DMS53 treated with DMSO at 0.1 percent for 48 hours (cell line): ENCODE data around the gene UBE2H.
A peak's percentile ranks its signal among the peaks of the same experiment; 100 is the strongest.
"Not testable (repeated sequence)": the region's sequence is repeated elsewhere in the genome, so short reads cannot be mapped to it uniquely, and the experiment has no call there.

Experiments used
- DNase-seq: peaks from one replicate; lab custom pipeline; 2025; ENCODE audit not compliant: unreplicated experiment; lab: John Stamatoyannopoulos, UW

Gene UBE2H

DNA sequence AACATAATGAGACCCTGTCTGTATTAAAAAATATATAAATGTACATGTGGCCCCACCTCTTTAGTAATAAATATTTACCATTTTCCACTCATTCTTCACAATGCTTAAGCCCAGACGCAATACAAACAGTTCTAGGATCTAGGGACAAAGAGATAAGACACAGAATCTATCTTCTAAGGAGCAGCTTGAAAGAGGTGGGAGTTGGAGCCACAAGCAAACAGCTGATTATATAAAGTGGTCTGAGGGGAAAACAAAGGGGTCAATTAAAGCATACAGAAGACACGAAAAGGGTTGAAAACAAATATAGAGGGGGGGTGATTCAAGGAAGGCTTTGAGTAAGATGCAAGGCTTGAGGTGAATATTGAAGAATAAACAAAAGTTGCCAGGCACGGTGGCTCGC lies 43.1 kb downstream of the UBE2H start:
- no peak for DNase-seq

DNA sequence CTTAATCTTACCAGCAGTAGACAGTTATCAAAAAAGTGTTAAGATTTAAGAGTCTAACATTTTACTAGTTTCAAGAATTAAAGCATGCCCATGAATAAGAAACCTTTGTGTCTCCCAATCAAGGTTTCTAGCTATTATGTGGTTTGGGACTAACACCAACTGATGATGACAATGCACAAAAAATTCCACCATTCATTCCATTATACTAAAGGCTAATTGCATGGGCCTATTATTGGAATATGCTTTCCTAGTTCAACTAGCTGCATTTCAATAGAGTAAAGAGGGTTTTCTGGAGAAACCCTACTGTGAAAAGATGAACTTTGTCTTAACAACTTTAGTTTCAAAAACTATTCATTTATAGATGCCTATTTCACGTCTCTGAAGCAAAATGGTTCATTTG lies 44.6 kb downstream of the UBE2H start:
- DNase-seq, result no peak

- DNase-seq, result no peak
Observed at GRCh38 chr7:129907122-129907736, 45.5 kb downstream of the UBE2H start.

DNA sequence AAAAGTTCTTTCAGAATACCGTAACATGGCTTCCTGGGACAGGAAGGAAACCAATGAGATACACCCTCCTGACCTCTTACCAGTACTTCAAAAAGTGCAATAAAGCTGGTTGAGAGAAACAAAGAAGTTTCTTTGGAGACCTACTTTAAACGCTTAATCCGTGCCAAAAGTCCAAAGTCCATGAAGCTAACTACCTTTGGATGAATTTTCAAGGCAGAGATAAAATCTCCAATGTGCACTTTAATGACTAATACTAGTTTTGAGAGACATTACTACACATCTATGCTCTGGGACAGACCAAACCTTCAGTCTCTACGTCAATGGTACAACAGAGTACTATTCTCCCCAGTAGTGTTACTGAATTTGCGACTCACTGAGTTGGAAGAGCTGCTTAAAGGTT lies 46.1 kb downstream of the UBE2H start:
- DNase-seq, result no peak

GRCh38 chr7:129903935-129904334 lies 48.8 kb downstream of the UBE2H start:
- no peak for DNase-seq

DNA sequence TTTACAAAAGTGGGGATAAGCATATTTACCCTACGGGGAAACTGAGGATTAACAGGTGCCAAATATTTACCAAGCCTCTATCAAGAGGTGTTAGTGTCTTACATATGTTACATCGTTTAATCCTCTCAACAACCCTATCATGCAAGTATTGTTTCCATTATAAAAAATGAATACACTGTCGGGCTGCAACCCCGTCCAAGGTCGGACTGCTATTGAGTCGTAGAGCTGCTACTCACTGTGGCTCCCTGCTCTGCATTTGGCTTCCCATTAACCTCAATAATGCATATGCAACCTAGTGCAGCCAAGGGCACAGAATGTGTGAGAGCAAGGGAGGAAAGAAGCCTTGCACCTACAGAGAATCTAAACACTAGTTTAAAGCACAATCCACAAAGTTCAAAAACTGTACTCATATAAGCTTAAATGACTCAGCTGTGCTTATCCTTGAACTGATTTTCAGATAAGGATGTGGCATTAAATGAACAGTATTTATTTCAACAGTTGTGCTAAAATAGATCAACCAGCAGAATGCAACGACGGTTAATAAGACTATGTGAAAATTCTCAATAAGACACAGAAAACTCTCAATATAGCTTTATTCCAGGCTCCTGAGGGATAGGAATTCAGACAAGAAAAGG lies 49.9 kb downstream of the UBE2H start:
- DNase-seq, result no peak

GRCh38 chr7:129898502-129899160 lies 54.1 kb downstream of the UBE2H start:
- no peak for DNase-seq

- no peak for DNase-seq
Observed at GRCh38 chr7:129898007-129898406, 54.8 kb downstream of the UBE2H start.

DNA sequence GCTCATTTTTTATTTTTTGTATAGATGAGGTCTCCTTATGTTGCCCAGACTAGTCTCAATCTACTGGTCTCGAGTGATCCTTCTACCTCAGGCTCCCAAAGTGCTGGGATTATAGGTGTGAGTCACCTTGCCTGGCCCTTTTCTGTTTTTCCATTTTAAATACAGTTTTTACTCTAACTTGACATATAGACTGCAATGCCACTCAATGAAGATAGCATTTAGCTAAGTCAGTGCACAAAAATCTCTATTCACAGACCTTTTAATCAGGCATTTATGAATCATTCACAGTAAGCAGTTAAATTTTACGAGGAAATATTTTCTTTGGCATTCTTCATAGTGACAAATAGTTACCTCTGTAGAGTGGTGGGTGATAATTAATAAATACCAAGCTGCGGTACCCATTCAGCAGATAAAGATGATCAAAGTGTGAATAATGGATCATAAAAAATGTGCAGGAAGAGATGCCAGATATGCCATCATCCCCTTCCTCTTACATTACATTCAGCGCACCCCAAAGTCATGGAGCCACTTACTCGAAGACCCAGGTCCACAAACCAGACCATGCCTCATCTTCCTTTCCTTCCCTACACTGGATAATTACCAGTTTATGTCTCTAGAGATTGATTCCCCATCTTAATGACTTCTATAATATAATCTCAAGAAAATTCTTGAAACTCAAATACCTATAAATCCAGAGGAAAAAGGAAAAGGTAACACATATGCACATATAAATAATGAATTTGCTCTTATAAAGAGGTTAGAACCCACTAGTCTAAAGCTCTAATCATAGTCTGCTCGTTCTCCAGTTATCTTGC lies 56.0 kb downstream of the UBE2H start:
- DNase-seq, result no peak

GRCh38 chr7:129894184-129894583 lies 58.6 kb downstream of the UBE2H start:
- DNase-seq, result not testable (repeated sequence)

GRCh38 chr7:129890090-129890489 lies 62.7 kb downstream of the UBE2H start:
- DNase-seq, result no peak

DNA sequence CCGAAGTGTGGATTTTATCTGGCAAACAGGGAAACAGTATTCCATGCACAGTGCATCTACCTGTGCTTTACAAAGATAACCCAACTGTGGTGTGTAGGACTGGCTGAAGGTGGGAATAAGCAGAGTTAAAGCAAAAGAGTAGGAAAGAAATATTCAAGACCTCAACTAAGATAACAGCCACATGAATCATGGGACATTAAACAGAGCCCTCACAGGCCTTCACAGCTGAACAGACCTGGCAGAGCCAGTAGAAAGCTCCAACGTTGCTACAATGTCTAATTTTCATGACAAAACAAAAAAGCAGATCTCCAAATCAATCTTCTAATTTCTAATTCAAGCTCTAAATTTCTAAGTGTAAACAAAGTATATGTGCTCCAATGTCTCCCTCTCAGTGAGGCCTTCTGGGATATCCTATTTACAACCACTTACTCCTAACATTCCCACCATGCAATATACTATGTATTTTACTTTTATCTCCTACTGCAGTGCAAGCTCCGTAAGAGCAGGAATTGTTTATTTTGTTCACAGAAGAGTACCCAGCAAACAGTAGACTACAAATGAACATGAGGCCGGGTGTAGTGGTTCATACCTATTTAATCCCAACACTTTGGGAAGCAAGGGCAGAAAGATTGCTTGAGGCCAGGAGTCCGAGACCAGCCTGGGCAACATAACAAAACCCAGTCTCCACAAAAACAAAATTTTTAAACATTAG lies 63.5 kb downstream of the UBE2H start:
- peak; percentile 93 for DNase-seq

GRCh38 chr7:129887865-129888264 lies 64.9 kb downstream of the UBE2H start:
- no peak for DNase-seq

DNA sequence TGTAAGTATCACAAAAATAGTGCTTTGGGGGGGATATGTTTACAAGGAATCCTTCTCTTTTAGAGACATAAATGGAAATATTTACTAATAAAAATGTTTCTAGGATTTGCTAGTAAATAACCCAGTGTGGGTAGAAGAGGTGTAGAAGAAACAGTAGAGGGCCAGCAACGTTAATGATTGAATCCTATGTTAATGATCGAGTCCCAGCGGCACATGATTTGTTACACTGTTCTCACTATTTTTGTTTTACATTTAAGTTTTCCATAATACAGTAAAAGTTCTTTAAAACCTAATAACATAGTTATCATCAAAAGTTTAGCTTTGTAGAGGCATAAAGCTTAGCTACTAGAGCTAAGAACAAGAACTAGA lies 66.0 kb downstream of the UBE2H start:
- no peak for DNase-seq

- no peak for DNase-seq
Observed at GRCh38 chr7:129886167-129886817, 66.5 kb downstream of the UBE2H start.

GRCh38 chr7:129884495-129884894 lies 68.3 kb downstream of the UBE2H start:
- no peak for DNase-seq

DNA sequence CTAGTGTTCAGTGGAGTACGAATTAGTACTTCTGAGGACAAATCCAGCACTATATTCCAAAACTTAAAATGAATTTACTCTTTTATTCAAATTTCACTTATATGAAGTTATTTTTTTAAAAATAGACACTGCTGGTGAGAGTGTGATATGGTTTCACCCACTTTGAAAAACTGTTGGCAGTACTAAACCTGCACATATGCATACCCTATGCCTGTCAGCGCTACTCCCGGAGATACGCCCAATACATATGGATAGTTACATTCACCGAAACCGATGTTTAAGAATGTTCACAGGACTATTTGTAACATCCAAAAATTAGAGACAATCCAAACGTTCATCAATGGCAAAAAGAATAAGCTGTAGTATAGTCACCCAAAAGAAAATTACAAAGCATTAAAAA lies 69.6 kb downstream of the UBE2H start:
- no peak for DNase-seq

DNA sequence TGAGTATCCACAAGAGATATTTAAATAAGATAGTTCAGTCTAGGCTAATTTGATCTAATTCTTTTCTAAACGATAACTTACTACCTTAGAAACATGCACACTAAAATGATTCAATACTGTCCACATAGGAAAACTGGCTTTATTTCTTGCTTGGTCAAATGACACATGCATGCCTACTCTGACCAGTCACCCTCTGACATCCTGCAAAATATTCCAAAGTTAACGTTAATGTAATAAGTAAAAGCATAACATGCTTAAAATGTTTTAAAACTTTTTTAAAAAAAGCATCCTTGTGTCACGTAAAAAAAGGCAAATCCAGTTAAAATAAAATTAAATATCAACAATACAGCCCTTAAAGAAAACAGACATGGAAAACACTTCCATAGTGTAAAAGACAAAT lies 70.2 kb downstream of the UBE2H start:
- no peak for DNase-seq

DNA sequence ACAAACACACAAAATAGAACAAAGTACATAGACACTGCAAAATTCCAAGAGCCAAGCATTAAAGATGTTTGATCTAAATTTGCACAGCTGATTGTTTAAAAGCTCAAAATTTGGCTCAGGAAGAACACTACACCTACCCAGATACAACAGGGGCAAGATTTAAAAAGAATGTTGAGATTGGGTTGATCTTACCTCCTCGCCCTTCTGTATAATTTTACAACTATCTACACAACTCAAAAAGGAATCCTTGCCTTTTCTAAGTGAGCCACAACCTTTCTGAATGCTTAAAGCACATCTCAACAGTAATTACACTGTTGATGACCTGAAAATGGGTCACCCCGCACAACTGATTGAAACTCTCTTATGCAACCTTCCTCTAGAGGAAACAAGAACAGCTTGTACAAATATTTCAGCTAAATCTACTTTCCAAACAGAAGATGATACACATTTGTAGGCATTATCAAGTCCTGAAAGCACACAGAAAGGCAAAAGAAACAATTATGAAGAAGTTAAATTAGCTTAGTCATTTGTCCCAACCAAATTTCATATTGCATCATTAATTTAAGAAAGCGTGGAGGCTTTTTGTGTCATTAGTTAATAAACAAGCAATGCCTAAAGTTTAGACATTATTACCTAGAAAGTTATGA lies 75.5 kb downstream of the UBE2H start:
- no peak for DNase-seq

DNA sequence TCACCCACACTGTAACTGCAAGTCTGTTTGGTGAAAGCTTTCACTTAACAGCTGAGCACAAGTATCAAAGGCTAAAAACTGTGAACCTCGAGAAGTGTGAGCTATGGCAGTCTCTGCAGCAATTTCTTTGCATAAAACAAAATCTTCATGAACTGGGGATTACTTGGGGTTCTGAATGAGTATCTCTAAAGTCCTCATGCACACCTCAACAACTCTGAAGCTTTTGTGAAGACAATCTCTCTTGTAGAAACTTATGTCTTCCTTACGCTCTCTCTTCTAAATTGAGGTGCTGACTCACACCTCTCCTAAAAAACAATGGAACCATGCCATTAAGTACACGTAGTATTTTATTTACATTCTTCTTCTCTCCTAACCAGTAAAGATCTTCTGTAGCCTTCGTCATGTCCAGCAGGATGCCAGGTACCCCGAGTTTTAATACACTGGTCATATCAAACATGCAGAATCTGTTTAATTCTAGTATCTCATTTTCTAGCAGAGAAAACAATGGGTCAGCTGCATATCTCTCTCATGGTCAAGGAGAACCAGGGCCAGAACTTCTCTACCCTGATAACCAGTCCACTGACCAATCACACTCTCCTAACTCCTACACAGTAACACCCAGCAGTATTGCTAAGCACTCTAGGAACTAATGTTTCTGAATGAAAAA lies 76.9 kb downstream of the UBE2H start:
- no peak for DNase-seq
